ENCODE measurements around the gene INPP4A.
A peak's percentile ranks its signal among the peaks of the same experiment; 100 is the strongest.

Gene INPP4A

DNA sequence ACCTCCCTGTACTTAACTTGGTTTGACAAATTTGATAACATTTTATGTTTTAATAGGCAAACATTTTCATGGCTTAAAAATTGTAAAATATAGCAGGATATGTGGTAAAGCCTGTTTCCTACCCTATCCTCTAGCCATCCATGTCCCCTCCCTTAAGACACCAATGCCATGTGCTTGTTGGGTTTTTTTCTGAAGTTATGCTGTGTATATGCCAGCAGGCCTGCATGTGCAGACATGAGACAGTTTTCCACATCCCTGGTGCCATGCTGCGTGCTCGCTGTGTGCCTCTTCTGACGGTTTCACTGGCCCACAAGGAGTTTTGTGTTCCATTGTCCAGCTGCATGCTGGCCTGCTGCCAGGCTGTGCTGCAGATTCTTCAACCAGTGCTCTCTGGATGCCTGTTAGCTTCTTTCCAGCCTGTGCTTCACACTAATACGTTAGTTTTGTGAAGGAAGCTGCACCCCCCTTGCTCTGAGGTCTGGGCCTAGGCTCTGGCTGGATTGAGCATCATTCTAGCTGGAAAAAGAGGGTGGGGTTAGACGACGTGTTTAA lies 16.9 kb downstream of the INPP4A start:
- no peak for DNase-seq

DNA sequence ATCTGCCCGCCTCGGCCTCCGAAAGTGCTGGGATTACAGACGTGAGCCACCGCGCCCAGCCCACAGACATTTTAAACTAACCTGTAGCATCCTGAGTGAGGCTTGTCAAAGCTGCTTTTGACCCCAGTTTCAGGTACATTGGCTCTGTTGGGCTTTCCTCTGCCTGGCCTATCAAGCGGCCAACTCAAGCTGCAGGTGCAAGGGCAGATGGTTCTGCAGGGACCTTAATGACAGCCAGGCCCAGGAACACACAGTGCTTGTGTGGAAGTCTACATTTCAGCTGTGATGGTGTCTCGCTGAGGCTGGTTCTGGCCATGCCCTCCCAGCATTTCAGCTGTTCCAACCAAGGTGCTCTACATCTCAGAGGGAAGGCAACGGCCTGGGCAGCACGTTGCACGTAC lies 18.4 kb downstream of the INPP4A start:
- no peak for DNase-seq

DNA sequence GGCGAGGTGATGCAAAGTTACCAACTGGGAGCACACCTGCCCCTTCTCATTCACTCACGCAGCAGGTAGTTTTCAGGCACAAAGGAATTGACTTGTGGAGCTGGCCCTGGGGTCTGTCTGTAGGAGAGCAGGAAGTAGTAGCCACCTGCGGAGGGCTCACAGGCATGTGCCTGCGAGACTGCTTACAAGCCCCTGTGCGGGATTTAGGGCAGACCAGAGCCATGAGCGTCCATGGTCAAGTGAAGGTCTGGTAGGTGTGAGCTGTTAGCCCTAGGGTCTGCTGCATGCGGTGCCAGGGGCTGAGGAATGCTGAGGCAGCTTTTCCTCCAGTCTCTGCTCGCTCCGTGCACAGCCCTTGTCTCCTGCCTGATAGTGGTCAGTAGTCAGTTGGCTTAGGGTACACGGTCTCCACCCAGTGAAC lies 18.9 kb downstream of the INPP4A start:
- DNase-seq: no peak

DNA sequence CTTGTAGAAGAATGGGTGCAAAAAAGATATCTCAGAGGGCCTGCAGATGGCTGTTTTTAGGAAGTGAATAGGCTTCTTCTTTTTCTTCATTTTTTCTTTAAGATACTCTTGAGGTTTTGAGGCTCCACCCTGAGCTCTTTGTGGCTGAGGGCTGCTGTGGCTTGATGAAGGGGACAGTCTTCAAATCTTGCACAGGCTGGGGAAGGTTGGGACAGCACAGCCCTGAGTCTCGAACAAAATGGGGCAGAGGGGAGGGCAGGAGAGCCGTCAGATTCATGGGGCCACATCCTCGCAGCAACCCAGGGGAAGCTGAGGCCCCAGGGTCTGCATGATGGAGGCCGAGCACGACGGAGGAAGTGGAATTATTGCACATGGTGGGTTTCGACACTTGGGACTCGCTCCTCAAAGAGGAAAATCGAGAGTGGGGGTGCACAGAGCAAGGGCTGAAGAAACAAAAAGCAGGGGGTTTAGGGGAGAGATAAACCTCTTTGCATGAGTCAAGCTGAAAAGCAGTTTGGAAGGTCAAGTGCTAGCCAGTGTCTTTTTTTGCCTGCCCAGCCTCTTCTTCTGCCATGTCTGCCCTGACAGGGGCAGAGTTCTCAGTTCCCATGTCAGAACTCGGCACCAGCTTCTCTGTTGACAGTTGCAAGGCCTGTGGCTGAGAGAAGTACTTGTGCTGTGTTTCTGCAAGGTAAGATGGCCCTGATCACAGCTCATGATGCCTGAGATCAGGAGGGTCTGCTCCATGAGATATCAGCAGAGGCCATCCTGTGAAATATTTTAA lies 19.5 kb downstream of the INPP4A start:
- peak; percentile 86 for DNase-seq

DNA sequence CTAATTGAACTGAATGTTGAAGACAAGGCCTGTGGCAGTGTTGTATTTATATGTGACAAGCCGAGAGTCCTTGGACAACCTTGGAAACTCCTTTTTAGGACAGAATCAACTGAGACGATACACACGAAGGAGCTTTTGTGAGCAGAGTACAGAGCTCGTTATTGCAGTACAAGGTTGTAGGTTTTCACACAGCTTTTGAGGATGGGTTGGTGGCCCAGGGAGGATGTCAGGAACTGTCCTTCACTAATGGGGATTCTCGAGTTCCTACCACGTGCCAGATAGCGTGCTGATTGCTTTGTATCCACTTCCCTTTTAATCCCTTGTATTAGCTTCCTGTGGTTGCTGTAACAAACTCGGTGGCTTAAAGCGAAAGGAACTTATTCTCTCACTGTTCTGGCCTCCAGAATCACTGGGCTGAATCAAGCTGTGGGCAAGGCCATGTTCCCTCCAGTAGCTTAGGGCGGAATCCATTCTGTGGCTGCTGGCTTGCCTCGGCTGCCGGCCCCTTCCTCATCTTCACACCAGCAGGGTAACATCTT lies 20.2 kb downstream of the INPP4A start:
- DNase-seq: peak; percentile 74

DNA sequence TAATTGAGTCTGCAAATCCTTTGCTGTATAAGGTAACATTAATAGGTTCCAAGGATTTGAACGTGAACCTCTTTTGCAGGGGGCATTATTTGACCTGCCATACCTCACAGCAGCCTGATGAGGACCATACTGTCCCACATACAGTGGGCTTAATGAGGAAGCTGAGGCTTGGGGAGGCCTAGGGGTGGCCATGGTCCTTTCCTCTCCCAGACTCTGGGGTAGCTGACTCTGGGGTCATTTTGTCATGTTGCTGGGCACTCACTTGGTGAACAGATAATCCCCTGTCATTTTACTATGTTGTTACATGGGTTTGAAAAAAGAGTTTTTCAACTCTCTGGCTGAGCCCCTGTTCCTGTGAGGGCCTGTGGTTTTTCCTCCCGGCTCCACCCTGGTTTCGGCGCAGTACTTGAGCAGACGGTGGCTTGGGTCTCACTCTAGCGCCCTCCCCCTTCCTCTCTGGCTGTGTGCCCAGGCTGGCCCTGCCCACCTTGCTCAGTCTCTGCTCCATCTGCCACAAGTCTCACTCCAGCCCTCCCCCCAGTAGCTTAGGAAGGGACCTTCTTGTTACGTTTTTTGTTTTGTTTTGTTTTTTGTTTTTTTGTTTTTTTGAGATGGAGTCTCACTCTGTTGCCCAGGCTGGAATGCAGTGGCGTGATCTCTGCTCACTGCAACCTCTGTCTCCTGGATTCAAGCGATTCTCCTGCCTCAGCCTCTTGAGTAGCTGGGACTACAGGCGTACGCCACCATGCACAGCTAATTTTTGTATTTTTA lies 21.0 kb downstream of the INPP4A start:
- peak; percentile 95 for DNase-seq

DNA sequence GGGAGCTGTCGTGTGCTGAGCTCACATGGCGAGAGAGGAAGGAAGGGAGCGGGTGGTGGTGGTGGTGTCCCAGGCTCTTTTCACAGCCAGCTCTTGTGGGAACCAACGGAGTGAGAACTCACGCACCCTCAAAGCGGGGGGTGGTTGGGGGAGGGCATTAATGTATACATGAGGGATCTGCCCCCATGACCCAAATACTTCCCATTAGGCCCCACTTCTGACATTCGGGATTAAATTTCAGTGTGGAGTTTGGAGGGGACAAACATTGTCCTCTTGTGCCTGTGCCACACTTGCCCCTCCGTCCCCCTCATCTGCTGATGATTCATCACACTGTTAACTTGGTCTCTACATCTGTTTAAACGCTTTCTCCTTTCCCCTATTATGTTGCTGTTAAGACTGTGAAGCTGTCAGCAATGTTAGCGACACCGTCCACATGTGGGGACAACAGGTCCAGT lies 22.5 kb downstream of the INPP4A start:
- DNase-seq: peak; percentile 24

DNA sequence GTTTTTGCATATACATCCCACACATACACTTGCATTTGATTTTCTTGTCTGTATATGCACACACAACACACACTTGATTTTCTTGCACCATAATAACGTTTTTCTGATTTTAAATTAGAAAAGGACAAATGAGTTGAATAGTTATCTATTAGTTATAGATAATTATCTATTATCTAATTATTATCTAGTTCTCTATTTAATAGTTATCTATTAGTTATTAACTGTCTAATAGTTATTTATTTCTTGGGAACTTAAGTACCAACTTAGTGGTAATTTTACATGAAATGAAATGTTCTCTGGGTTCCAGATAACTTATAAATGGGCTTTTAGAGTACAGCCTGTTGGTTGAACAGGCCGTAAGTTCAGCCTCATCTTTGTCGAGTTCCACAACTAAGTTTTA lies 23.0 kb downstream of the INPP4A start:
- no peak for DNase-seq

DNA sequence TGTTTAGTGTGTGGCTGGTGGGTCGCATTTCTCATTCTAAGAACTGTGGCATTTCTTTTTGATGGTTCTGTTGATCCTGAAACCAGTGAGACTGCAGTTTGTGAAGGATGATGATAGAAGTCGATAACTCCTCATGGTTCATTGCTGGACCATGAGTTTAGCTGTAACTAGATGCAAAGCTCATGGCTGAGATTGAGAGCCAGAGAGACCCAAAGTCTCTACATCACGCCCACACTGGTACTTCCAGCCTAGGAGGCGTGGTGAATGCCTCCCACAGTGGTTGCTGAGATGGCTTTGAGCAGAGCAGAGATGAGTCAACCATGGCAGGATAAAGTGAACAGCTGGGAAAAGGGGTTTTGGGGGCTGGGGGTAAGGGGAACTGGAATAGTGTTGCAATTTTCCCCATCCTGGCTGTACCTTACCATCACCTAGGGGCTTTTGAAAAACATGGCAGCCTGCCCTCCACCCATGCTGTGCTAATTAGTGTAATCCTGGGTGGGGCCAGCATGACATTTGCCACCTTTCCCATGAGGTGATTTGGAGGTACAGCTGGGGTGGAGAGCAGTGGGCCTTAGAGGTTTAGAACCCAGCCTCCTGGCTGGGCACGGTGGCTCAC lies 24.1 kb downstream of the INPP4A start:
- DNase-seq: no peak

DNA sequence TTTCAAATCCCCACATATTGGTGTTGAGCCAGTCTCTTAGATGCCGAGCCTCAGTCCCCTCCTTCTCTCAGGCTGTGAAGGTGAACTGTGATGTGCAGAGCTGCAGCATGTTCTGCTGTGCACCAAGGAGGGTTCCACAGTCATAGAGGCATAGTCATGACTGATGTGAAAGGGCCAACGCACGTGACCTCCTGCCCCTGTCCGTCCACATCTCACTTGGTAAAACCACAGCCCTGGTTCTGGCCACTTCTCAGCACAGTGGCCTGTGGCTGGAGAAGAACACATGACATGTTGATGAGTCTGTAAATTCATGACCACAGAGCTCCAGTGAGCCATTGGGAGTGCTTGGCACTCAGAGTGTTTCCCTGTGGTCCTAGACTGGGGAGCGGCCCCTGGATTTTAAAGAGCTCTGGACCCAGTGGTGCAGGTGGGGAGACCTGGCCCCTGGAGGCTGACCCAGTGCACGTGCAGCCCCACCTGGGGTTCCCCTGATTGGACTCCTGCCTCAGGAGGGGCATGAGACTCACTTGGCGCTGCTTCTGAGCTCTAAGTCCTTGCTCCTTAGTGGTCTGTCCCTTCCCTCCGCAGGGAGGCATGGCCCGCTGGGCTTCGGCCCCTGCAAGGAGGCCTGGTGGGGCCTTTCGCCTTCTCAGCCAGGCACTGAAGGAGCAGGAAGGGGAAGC lies 25.3 kb downstream of the INPP4A start:
- DNase-seq: no peak

DNA sequence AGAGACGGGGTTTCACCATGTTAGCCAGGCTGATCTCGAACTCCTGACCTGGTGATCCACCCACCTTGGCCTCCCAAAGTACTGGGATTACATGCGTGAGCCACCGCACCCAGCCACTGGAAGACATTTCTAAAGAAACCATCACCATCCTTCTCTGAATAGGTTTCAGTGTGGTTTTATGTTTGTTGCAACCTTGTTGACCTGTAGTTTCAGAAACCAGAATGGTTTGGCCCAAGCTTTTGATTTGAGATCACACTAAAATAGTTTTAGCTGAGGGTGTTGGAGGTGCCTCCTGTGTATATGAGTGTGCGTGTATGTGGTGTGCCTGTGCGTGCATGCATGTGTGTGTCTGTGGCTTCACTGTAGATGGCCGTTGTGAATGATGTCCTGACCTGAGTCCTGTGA lies 26.2 kb downstream of the INPP4A start:
- DNase-seq: no peak

DNA sequence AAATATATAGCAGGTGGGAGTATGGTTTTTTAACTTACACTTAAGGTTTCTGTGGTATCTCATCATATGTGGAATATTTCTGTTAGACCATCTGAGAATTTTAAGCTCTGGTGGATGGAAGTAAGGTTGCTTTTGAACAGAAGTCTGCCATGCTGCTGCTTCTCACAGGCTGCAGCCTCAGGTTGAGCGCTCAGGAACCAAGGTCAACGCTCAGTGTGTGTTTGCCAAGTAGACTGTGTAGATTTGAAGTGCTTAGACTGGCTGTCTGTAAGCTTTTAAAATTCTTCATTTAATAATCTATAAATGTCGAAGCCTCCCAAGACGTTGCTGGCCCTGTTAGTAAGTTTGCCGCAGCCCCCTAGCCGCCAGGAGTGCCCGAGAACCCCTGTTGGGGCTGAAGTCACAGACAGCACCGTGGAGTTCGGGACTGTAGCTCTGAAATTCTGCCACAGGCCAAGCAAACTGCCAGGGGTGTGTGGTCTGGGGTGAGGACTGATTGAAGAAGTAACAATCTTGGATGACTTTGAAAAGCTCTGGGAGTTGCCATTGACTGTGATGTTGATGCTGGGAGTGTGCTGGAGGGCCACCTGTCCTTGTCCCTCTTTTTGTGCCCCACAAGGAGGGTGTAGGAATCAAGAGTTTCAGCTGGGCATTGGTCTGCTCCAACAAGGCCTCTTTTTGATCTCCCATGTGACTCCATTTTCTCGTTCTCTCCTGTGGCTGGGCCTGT lies 26.9 kb downstream of the INPP4A start:
- no peak for DNase-seq

DNA sequence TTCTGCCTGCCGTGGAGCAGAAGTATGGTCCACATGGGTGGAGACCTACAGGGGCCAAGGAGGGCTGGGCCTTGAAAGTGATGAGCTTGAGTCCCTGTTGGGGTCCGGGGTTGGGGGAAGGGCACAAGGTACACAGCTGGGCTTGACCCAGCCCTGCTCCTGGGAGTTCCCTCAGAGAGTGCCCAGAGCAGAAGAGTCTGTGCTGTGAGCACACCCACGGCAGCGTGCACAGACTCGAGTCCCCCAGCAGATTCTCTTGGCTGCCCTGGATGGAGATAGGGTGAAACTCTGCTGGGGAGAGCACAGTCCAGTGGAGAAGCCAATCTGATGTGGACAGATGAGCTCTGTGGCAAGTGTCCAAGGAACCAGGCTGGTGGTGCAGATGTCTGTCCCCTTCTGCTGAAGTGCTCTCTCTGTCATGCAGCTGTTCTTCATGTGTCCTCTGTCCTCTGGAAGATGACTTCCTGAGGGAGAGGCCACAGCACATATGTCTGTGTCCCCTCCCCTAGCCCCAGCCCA lies 27.5 kb downstream of the INPP4A start:
- DNase-seq: peak; percentile 94

DNA sequence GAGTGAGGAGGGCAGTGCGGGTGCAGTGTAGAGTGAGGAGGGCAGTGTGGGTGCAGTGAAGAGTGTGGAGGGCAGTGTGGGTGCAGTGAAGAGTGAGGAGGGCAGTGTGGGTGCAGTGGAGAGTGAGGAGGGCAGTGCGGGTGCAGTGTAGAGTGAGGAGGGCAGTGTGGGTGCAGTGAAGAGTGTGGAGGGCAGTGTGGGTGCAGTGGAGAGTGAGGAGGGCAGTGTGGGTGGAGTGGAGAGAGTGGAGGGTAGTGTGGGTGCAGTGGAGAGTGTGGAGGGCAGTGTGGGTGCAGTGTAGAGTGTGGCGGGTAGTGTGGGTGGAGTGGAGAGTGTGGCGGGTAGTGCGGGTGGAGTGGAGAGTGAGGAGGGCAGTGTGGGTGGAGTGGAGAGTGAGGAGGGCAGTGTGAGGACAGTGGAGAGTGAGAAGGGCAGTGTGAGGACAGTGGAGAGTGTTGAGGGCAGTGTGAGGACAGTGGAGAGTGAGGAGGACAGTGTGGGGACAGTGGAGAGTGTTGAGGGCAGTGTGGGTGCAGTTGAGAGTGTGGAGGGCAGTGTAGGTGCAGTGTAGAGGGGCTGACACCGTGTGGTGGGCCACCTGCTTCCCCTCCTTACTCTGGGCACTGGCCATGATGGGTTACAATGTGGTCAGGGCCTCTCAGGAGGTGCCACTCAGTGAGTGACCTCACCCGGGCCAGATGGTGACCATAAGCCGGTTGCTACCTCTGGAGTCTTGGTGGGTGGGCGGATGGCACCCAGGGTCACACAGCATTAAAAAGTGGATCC lies 28.5 kb downstream of the INPP4A start:
- DNase-seq: no peak

DNA sequence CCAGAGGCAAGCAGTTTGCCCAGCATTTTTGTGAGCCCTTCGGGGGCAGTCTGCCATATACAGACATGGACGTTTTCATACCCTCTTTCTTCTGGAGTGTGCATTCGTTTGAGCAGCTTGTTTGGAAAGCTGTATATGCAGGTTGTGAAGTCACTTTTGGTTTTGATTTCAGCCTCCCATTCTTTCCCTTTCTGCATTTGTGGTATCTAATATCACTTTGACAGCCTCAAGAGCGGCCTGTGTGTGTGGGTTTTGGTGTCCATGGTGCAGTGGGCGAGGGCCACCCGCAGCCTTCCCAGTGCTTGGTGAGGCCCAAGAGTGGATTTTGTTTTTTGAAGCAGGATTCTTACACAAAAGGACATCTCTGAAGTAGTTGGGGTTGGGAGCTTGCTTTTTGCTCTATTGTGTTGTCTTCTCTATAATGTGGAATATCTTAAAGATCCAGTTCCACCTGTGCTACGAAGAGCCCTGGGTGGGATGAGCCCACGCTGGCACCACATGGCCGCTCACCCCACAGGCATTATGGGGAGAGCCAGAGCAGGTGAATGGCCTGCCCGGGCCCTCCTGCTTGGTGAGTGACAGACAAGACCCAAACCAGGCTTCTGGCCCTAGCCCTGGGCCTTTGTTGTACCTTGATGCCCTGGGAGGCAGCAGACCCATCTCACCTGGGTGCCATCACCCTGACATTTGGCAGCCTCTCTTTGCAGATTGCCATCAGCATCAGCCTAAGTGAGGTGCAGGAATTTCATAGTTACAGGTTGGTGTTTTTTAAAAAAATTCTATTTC lies 29.5 kb downstream of the INPP4A start:
- no peak for DNase-seq

DNA sequence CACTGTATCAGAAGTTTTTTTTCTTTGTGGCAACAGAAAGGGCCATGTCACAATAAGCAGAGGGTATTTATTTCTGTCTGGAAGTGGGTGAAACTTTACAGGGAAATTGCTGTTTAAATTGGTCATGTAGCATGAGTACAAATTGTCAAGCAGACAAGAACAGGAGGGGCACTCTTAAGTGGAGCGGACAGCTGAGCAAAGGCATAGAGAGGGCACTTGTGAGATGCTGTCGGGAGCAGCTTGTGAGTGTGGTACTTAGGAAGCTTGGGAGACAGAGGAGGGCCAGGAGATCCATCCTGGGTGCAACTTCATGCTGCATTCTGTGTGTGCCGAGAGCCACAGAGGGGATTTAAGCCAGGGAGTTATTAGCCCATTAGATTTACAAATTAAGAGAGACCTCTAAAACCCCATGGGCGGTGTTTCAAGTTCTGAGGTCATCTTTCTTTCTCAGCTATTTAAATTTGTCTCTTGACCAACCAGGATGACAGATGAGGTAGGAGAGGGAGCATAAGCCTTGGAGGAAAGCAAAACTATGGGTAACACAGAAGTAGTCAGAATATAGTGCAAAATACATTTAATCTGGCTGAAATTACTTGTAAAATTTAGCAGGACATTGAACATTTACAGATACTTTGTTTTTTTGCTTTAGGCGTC lies 30.4 kb downstream of the INPP4A start:
- no peak for DNase-seq

DNA sequence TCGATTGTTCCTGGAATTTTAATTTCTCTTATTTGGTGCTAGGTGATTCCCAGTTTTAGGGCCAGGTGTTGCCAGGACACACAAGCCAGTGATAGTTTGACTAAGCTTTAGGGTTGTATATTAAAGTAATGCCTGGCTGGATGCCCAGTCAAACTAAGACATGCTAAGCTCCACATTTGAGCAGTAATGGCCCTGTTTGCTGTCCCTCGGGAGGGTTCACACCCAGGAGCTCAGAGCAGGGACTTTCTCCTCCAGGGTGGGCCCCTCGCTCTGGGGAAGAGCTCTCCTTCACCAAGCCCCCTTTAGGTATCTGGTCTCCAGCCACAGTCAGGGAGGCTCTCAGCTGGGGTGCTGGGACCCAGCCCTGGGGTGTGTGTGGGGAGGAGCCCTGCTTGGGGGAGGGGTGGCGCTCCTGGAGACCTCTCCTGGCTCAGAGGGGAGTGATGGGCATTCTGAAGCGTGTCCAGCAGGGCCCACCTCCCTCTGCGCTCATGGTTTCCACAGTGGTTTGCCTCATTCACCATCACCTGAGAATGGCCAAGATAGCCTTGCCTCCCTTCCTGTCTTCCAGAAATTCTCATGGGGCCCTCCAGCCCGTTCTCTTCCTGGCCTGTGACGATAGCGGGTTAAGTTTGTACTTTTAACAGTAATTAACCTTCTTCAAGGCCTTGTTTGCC lies 31.7 kb downstream of the INPP4A start:
- DNase-seq: peak; percentile 24

DNA sequence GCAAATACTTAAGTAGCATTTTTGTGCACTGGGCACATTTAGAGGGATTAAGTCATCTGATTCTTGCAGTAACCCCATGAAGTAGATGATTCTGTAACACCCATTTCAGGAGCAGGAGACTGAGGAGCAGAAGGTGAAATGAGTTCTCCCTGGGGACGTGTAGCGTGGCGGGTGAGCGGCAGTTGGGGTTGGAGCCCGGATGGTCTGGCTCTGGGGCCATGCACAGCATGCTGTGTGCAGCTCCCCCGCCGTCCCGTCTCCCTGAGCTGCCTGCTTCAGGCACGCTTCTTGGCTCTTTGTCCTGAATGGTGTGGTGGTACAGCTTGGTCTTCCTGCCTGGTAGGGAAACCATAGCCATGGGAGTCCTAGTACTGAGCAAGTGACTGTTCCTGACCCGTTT lies 32.4 kb downstream of the INPP4A start:
- DNase-seq: no peak

DNA sequence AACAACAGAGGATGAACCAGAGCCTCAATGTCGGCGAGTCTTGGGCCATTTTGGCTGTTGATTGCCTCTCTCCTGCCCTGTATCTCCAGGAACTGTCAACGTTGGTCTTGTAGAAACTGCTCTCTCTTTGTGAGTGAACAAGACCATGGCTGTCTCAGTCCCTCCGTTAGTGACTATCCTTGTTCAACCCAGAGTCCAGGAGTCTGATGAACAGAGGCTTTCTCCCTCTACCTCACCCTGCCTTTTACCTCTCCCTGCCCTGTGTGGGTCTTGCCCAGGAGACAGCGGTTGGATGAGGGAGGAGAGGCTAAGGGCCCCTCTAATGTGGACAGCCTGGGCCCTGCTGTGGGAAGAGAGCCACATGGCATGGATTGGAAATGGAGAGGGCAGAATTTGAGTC lies 32.8 kb downstream of the INPP4A start:
- no peak for DNase-seq

All from hematopoietic multipotent progenitor cell treated with erythropoietin and hydrocortisone succinate and interleukin-3 and kit ligand, for 8 days (in vitro differentiated cells).